ENCODE measurements around the gene ARL11. TPM values are rescaled to one million over a fixed set of nuclear protein-coding genes. Genes with fewer than 3 reads are reported as not detected.
"Not testable (repeated sequence)": the region's sequence is repeated elsewhere in the genome, so short reads cannot be mapped to it uniquely, and the experiment has no call there.

ARL11 gene
- total and polyA plus RNA-seq, 8 donors = 0.44 to 7.6 (median 0.61) TPM

DNA sequence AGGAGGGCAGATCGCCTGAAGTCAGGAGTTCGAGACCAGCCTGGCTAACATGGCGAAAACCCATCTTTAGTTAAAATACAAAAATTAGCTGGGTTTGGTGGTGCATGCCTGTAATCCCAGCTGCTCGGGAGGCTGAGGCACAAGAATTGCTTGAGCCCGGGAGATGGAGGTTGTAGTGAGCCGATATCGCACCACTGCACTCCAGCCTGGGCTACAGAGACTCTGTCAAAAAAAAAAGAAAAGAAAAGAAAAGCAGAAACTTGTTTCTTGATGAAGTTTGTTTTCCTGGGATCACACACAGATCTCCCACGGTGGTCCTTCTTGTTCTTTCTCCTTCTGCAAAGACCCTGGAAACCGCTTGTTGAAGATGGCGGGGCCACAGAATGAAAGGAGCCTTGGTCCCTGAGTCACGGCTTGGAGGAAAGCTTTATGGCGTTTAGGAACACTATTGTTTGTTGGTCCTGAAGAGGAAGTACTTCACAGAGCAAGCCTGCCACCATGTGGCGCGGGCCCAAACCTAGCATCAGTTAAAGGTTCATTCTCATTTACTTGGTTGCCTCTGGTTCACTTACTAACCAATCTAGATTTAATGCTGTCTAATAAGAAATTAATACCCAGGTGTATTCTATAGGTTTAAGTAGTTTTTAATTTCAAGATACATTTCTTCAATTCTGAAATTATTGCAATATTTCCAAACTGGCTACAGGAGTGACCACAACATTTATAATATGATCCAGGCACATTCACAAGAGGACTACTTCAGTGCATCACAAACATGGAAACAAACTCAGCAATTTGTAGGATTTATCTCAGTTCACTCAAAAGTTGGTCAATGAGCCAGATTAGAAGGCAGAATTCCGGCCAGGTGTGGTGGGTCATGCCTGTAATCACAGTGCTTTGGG lies 21.3 kb upstream of the ARL11 start:
- TF ChIP-seq CTCF (IDR thresholded peaks at IDR 0.05) = peak; percentile 71 to 78
- Histone ChIP-seq H3K36me3 (no peaks in the 10 kb centered on the region), H3K4me3 (peak overlapping the region; percentile 8 to 36), H3K4me1 (peaks cover 0 to 22% of the 10 kb centered on the region in 2 donors), H3K27me3 (no peaks in the 10 kb centered on the region), H3K9me3 (no peaks in the 10 kb centered on the region), H3K27ac (no peak overlapping the region)
- intact Hi-C loops (cut with DNase I) = loop anchor here in 1 of 2 donors (5.0 kb wide), 1 partner anchor 310 kb away; no protein-coding TSS in a partner anchor
- ATAC-seq = peak; percentile 100
- peak; percentile 75 to 95 (median 90) for DNase-seq

- TF ChIP-seq CTCF (IDR thresholded peaks at IDR 0.05) = no peak
- H3K27me3 ChIP-seq = no peaks in the 10 kb centered on the region
- ATAC-seq (no peak), DNase-seq (no peak)
- no peak overlapping the region for H3K27ac ChIP-seq
- peaks cover 0 to 22% of the 10 kb centered on the region in 2 donors for H3K4me1 ChIP-seq
- H3K36me3 ChIP-seq = no peaks in the 10 kb centered on the region
- H3K9me3 ChIP-seq = peaks cover 0 to 2% of the 10 kb centered on the region in 2 donors
- no peak overlapping the region for H3K4me3 ChIP-seq
- intact Hi-C loops (cut with DNase I) = loop anchor here in 1 of 2 donors (5.0 kb wide), 1 partner anchor 310 kb away; no protein-coding TSS in a partner anchor
Observed at GRCh38 chr13:49607761-49608160, 20.5 kb upstream of the ARL11 start.

GRCh38 chr13:49608651-49609331 lies 19.5 kb upstream of the ARL11 start:
- no peak for ATAC-seq
- DNase-seq = no peak
- Histone ChIP-seq H3K27ac (no peak overlapping the region), H3K9me3 (peaks cover 0 to 2% of the 10 kb centered on the region in 2 donors), H3K4me3 (no peak overlapping the region), H3K4me1 (peaks cover 0 to 22% of the 10 kb centered on the region in 2 donors), H3K36me3 (no peaks in the 10 kb centered on the region), H3K27me3 (no peaks in the 10 kb centered on the region)
- intact Hi-C loops (cut with DNase I) = loop anchor here in 1 of 2 donors (5.0 kb wide), 1 partner anchor 311 kb away; no protein-coding TSS in a partner anchor
- TF ChIP-seq CTCF (IDR thresholded peaks at IDR 0.05) = no peak

DNA sequence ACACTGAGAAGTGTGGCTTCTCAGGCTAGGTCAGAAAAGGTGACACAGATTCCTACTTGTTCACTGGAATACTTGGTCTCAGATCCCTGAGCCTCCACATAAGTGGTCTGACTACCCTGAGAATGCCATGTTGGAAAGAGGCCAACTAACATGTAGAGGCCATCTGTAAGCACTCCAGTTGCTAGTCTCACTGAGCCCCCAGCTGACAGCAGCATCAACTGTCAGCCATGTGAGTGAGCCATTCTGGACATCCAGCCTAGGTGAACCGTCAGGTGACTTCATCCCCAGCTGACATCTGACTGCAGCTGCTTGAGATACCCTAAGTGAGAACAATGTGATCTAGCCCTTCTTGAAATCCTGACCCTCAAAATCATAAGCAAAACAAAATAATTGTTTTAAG lies 18.1 kb upstream of the ARL11 start:
- DNase-seq = no peak
- Histone ChIP-seq H3K36me3 (no peaks in the 10 kb centered on the region), H3K4me3 (no peak overlapping the region), H3K4me1 (peaks cover 0 to 22% of the 10 kb centered on the region in 2 donors), H3K27me3 (no peaks in the 10 kb centered on the region), H3K27ac (no peak overlapping the region), H3K9me3 (peaks cover 0 to 2% of the 10 kb centered on the region in 2 donors)
- intact Hi-C loops (cut with DNase I) = no loop called here
- TF ChIP-seq CTCF (IDR thresholded peaks at IDR 0.05) = no peak
- ATAC-seq = no peak

- H3K36me3 ChIP-seq; H3K4me3 ChIP-seq; H3K9me3 ChIP-seq; DNase-seq; H3K27ac ChIP-seq; intact Hi-C loops (cut with DNase I); ATAC-seq; H3K27me3 ChIP-seq: not testable (repeated sequence)
- H3K4me1 ChIP-seq = peaks cover 0 to 31% of the 10 kb centered on the region in 2 donors
Observed at GRCh38 chr13:49612042-49612441, 16.3 kb upstream of the ARL11 start.

Measured in left lung (tissue), 10 donors.